ENCODE data around the gene BRME1.

DNA sequence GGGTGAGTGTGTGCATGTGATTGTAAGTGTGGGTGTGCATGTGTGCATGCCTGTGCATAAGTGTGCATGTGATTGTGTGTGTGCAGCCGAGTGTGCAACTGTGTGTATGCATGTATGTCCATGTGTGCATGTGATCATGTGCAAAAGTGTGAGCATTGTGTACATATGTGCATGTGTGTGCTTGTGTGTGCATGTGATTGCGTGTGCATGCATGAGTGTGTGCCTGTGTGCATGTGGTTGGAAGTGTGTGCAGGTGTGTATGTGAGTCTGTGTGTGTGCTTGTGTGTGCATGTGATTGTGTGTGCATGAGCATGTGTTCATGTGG lies 28.8 kb upstream of the BRME1 start:
- TF ChIP-seq, protein P1, sequence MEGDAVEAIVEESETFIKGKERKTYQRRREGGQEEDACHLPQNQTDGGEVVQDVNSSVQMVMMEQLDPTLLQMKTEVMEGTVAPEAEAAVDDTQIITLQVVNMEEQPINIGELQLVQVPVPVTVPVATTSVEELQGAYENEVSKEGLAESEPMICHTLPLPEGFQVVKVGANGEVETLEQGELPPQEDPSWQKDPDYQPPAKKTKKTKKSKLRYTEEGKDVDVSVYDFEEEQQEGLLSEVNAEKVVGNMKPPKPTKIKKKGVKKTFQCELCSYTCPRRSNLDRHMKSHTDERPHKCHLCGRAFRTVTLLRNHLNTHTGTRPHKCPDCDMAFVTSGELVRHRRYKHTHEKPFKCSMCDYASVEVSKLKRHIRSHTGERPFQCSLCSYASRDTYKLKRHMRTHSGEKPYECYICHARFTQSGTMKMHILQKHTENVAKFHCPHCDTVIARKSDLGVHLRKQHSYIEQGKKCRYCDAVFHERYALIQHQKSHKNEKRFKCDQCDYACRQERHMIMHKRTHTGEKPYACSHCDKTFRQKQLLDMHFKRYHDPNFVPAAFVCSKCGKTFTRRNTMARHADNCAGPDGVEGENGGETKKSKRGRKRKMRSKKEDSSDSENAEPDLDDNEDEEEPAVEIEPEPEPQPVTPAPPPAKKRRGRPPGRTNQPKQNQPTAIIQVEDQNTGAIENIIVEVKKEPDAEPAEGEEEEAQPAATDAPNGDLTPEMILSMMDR (IDR thresholded peaks at IDR 0.05; ENCODE audit: poor library complexity, severe bottlenecking): no peak
- TF ChIP-seq, protein P2, sequence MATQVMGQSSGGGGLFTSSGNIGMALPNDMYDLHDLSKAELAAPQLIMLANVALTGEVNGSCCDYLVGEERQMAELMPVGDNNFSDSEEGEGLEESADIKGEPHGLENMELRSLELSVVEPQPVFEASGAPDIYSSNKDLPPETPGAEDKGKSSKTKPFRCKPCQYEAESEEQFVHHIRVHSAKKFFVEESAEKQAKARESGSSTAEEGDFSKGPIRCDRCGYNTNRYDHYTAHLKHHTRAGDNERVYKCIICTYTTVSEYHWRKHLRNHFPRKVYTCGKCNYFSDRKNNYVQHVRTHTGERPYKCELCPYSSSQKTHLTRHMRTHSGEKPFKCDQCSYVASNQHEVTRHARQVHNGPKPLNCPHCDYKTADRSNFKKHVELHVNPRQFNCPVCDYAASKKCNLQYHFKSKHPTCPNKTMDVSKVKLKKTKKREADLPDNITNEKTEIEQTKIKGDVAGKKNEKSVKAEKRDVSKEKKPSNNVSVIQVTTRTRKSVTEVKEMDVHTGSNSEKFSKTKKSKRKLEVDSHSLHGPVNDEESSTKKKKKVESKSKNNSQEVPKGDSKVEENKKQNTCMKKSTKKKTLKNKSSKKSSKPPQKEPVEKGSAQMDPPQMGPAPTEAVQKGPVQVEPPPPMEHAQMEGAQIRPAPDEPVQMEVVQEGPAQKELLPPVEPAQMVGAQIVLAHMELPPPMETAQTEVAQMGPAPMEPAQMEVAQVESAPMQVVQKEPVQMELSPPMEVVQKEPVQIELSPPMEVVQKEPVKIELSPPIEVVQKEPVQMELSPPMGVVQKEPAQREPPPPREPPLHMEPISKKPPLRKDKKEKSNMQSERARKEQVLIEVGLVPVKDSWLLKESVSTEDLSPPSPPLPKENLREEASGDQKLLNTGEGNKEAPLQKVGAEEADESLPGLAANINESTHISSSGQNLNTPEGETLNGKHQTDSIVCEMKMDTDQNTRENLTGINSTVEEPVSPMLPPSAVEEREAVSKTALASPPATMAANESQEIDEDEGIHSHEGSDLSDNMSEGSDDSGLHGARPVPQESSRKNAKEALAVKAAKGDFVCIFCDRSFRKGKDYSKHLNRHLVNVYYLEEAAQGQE (IDR thresholded peaks at IDR 0.05; ENCODE audit: borderline replicate concordance): no peak
- TF ChIP-seq TAF1 (IDR thresholded peaks at IDR 0.05; ENCODE audit: low read depth) (no peak), POLR2AphosphoS5 (IDR thresholded peaks at IDR 0.05) (no peak), MXI1 (conservative IDR thresholded peaks at IDR 0.05; ENCODE audit: poor library complexity, severe bottlenecking) (no peak), EZH2 (IDR thresholded peaks at IDR 0.05; ENCODE audit: borderline replicate concordance, insufficient read depth, low read length, poor library complexity, severe bottlenecking) (no peak), EP300 (conservative IDR thresholded peaks at IDR 0.05; ENCODE audit: poor library complexity, severe bottlenecking) (no peak)
